Left colon (tissue), 2 donors: ENCODE data around the gene RPL31. TPM values are rescaled to one million over a fixed set of nuclear protein-coding genes. Genes with fewer than 3 reads are reported as not detected.

Source experiments
- ATAC-seq: fragments of 200-7000 bp; cut with Tn5 transposase; one replicate; pipeline ENCODE4 v1.9.1; 2020; ENCODE audit warnings: mild to moderate bottlenecking, moderate library complexity
- DNase-seq, 2 donors: peaks; one replicate each; pipeline ENCODE4 v3.0.0-alpha.2; 2020
- intact Hi-C, 2 donors: fragments of 100-400 bp; cut with DNase I in 1 of 2; cut with micrococcal nuclease in 1 of 2; formaldehyde crosslinking; loops; one replicate each; pipeline versions ENCODE4 v1.11.2 to v1.14.0; 2022; cut with DNase I, micrococcal nuclease
- total RNA-seq, 2 donors: library from RNA; stranded (reverse); fragmentation: NEBNext Ultra II Directional; extraction: Animal tissue kit (Norgen Biotek cat#: 25700); gene quantifications; one replicate each; pipeline ENCODE4 v1.2.1, GENCODE V29; 2021
- donor health status: DM: no; HTN: no; CAD: no.
- donor health status: DM: yes; HTN: yes; CAD: no.

Gene RPL31
- total RNA-seq, 2 donors from 2014 or later = 1,084 to 1,104 TPM

DNA sequence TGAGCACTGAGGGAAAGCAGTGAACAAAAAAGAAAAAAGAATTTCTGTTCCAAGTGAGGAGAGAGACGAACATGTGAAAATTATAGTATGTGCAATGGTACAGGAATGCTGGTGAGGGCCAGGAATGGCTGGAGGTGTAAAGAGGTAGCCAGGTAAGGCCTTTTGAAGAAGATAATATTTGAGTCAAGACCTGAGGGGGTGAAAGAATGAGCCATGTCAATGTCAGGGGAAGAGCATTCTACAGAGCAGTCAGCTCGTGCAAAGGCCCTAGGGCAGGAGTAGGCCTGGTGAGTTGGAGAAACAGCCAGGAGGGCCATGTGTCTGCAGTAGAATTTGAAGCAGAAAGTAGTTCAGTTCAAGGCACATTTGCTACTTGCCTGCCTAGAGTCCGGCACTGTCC, 12.4 kb upstream of the RPL31 start:
- ATAC-seq = no peak
- intact Hi-C loops = loop anchor here (5.0 to 10.0 kb wide), 2 partner anchors 375 to 382 kb away; no protein-coding TSS in a partner anchor
- no peak for DNase-seq

DNA sequence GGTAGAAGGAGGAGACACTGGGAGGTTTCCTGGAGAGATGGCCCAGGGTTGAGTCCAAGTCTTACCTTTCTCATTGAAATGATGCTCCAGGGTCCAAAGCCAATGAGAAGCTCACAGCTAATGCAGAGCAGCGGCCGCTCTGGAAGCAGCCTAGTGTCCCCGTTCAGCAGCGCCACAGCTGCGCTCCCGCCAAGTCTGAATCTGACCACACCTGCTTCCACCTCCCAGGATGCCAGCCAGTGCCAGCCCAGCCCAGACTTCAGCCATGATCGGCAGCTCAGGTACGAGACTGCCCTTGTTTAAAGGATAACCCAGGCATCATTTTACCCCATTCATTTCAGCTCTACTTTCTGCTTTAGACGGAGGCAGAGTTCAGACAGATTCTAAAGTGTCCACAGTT, 11.9 kb upstream of the RPL31 start:
- no peak for DNase-seq
- intact Hi-C loops = no loop called here
- no peak for ATAC-seq

DNA sequence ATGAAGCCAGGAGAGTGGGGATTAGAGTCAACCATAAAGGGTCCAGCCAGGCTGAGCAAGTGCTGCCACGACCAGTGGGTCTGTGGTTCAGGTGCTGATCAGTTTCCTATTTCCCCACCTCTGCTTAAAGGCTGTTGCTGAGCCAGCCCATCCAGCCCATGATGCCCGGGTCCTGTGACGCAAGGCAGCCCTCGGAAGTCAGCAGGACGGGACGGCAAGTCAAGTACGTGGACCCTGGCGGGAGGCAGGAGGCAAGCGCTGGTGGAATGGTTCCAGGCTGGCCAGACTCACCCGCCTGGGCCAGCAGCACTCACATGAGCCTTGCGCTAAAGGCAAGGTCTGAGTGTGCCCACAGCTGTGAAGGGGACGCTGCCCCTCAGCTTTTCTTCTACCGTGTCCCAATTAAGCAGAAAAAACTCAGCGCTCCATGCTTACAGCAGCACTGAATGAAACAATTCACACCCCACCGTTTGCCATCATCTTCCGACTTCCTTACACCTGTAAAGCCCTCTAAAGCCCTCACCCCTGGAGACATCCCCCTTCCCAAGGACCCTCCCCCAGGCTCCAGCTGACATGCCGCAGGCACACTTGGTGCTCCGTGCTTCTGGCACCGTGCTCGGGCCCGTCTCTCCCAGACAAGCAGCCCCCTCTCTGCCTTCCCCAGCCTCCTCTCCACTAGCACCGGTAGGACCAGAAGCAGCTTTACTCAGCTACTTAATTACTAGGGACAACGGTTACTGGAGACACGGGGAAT, 11.3 kb upstream of the RPL31 start:
- no peak for ATAC-seq
- DNase-seq = no peak
- intact Hi-C loops = no loop called here

DNA sequence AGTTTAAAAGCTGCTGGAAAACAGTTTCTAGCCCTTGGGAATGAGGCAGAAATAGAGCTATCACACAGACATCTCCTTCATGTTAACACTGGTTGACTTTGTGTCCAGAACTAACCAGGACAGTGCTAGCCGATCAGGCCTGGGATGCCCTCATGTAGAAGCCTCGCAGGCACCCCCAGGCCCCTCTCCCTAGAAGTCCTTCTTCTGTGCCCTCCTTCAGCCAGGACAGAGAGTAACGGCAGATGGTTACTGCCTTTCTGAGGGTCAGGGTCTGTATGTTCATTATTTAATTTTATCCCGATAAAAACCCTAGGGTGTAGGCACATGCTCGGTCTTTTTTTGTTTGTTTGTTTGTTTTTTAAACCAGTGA, 10.7 kb upstream of the RPL31 start:
- intact Hi-C loops = no loop called here
- ATAC-seq (no peak), DNase-seq (no peak)

DNA sequence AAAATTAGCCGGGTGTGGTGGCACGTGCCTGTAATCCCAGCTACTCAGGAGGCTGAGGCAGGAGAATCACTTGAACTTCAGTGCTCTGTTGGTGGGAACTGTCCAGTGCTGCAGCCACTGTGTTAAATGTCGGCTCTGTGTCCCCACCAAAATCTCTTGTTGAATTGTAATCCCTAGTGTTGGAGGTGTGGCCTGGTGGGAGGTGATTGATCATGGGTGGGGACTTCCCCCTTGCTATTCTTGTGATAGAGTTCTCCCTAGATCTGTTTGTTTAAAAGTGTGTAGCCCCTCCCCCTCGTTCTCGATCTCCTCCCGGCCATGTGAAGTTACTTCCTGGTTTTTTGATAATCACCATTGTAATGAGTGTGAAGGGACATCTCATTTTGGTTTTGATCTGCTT, 9.8 kb upstream of the RPL31 start:
- DNase-seq (no peak), ATAC-seq (peak; percentile 17)
- intact Hi-C loops = no loop called here

DNA sequence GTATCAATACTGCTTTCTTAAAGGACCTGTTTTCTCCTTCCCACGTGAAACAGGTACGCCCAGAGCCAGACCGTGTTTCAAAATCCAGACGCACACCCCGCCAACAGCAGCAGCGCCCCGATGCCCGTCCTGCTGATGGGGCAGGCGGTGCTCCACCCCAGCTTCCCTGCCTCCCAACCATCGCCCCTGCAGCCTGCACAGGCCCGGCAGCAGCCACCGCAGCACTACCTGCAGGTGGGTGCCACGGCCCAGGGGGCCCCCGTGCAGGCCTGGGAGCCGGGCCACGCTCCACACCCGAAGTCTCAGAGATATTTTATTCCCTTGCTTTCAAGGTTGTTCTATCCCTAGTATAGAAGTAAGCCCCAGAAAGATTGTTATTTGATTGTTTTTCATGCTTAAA, 8.8 kb upstream of the RPL31 start:
- no peak for ATAC-seq
- intact Hi-C loops = no loop called here
- no peak for DNase-seq

DNA sequence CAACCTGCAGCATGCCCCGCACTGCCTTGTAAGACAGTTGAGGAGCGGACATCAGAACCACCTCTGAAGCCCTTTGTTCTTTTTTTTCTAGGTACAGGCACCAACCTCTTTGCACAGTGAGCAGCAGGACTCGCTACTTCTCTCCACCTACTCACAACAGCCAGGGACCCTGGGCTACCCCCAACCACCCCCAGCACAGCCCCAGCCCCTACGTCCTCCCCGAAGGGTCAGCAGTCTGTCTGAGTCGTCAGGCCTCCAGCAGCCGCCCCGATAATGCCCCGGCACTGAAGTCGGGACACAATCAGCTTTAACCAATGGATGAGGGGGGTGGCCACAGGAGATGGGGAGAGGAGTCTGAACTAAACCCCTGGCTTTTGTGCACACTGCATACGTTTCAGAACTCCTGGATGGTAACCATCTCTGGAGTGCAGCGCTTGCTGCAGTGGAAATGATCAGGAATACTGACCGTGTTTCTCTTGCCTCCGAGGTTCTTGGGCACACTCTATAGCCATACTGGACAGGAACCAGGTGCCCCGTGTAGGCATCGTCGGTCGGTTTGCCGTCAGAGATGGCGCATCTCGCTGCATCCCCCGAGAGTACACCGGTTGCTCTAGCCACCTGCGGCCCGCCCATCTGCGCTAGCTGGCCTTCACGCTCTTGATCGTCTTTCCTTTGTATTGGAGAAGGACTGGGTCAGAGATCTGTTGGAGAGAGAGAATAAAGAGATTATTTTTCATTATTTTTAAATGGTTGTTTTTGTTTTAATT, 6.6 kb upstream of the RPL31 start:
- intact Hi-C loops = no loop called here
- no peak for DNase-seq
- no peak for ATAC-seq

DNA sequence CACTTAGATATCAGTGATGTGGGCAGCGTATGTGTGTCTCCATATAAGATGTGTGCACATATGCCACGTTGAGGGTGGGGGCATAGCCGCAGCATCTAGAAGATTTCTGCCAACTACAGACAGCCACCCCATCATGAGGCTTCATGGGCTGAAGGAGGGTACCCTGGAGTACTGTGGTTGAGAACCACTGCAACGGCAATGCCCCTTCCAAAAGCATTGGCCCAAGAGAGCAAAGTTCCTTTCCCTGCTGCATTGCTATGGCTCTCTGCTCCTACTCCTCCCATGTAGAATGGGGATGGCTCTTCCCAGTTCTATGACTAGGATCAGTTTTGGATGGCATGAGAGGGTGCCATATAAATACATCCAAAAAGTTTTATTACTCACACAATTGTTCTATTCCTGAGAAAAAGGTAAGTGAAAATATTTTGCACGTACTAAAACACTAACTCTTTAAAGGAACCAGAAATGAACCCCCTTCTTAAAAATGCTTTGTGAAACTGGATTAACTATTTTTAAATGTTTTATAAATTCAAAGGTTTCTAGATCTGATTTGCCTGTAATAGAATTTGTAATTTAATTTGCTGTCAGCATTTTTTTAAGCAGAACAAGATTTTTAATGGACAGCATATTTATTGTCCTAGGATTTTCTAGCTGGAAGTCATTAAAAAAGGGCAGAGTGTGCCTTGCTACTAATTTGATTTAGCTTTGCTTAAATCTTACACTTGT, 4.4 kb upstream of the RPL31 start:
- DNase-seq (no peak), ATAC-seq (no peak)
- intact Hi-C loops = no loop called here

DNA sequence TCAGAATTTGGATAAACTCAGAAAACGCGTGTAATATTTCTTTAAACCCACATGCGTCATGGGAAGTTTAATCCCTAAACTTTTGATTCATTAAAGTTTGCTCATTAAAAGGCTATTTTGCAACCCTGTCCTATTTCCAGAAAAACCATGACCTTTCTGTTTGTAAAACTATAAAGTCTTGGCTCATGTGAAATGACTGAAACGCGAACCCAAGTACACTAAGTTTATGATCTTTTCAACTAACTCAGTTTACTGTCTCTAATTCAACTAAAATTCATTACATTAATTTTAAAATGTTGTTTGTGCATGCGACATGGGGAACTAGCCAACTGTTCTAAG, 3.9 kb upstream of the RPL31 start:
- DNase-seq = no peak
- intact Hi-C loops = no loop called here
- no peak for ATAC-seq

DNA sequence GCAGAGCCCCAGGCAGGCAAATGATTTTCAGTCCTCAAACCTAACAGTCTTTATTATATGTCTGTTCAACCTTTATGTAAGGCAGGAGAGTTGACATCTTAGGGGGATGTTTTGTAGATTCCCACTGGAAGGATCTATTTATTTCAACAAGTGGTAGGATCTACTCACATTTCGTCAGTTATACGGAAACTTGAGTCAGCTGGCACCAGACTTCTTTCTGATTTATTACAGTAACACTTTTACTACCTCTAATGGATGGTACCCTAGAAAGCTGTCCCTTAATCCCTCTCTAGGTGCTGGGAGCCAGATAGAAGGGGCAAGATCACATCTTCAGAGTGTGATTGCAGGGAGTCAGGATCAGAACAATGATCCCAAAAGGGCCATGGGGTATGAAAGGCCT, 2.1 kb upstream of the RPL31 start:
- intact Hi-C loops = no loop called here
- no peak for DNase-seq
- ATAC-seq = no peak

DNA sequence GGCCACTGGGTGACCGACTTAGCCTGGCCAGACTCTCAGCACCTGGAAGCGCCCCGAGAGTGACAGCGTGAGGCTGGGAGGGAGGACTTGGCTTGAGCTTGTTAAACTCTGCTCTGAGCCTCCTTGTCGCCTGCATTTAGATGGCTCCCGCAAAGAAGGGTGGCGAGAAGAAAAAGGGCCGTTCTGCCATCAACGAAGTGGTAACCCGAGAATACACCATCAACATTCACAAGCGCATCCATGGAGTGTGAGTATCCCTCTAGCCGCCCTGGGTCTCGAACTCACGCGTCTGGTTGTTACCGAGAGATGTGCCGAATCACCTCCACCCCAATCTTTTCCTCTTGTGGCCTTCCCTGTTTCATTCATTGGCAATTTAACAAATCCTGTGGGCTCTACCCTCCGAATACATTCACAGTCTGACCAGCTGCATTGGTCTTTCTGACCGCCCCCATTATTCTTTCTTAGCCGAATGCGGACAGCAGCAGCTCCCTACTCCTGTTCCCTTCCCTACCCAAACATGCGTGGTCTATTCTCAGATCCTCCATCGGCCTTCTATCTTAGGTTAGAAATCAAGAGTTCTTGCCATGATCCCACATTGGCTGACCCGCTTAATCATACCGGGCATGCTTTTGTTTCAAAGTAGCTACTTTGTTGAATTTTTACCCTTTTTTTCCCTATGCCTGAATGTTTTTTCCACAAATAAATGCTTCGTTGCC, 631 bp downstream of the RPL31 start:
- intact Hi-C loops = no loop called here
- DNase-seq = peak in 1 of 2 donors; percentile 36
- peak; percentile 20 for ATAC-seq

DNA sequence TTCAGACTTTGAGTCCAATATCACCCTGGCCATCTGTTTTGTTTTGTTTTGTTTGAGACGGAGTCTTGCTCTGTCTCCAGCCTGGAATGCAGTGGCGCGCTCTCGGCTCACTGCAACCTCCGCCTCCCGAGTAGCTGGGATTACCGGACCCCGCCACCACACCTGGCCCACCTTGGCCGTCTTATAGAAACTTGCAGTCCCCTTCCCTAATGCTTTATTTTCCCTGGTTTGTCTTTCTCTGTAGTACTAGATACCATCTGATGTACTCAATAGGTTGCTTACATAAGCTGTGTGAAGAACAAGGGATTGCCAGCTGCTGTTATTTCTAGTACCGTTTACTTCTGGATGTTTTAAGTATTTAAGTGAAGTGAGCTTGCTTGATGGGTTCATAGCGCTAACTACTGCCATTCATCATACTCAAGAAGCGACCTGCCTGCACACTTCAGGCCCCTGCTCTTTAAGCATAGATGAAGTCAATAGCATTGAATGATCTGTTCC, 1.2 kb downstream of the RPL31 start:
- no peak for ATAC-seq
- intact Hi-C loops = no loop called here
- DNase-seq = peak in 1 of 2 donors; percentile 27

DNA sequence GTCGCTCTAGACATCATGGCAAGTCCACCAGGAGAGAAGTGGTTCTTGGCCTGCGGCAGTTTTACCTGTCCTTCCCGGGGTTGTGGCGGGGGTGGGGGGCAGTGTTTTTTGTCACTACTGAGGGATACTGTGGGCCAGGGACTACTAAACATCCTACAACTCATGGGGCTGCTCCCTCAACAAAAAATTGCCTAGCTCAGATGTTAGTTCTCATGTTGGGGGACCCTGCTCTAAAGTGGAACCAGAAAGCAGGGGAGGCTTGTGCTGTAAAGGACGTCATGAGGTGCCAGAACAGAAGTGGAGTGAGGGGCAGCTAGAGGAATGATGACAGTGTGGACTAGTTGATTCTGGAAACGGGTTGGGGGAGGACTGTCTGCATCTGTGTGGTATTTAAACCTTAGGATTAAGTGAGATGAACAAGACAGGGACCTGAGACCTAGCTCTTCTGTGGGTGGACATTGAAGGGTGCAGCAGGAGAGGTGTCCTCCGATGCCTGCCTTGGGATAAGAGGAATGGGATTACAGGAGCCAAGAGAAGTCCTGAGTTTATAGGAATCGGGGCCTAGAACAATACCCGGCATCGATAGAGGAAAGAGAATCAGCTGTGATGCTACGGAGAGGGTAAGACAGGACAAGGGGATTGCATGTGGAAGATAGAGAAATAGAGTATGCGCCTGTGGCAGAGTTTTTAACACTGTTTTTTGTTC, 2.7 kb downstream of the RPL31 start:
- no peak for ATAC-seq
- no peak for DNase-seq
- intact Hi-C loops = no loop called here

DNA sequence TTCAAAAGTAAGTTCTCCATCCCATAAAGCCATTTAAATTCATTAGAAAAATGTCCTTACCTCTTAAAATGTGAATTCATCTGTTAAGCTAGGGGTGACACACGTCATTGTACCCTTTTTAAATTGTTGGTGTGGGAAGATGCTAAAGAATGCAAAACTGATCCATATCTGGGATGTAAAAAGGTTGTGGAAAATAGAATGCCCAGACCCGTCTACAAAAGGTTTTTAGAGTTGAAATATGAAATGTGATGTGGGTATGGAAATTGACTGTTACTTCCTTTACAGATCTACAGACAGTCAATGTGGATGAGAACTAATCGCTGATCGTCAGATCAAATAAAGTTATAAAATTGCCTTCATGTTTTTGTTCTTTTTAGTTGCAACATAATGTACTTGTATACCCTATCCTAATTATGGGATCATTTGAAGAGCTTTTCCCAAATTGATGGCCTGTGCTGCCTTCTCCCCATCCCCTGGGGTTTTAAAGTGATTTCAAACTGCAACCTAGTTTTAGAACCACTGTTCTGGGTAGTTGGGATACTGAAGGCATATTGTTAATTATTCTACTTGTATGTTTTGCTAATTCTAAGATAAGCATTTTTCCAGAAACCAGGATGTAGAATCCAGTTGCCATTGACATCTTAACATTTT, 4.1 kb downstream of the RPL31 start:
- ATAC-seq (no peak), DNase-seq (no peak)
- intact Hi-C loops = no loop called here

DNA sequence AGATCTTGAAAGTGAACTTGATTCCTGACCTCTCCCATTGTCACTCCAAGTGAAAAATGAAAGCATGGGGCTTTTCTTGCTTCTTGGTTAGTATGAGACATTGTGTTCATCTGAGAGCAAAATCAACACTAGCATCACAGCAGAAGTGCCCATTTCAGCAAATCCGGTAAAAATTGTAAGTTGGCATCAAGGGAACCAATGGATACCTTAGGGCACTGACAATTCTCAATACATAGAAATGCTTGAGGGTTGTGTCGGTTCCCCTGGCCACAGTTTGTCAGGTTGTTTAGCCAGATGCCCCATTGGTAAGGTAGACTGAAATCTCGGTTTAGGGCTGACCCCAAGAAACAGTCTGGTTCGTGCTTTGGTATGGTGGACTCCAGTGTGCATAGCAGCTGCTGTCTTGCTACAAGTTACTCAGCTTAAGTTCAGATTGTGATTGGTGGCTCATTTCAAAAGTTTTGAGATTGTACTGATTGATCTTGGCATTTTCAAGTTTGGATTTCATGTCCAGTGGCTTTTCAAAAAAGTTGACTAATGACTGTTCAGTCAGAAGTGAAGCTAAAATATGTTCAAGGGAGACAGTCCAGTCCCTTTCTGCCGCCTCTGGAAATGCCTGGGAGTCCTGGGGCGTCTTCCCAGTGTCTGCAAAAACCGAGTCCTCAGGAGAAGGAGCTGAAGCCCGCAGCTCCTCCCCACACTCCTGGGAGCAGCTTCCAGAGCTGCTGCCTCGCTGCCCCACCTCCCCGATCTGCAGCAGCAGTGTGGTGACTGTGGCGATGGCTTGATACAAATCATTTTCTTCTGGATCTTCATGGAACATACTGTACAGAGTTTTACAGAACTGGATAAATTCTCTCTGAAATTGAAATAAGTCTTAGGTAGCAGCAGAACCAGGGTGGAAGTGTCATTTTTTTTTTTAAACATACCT, 5.6 kb downstream of the RPL31 start:
- ATAC-seq = no peak
- intact Hi-C loops = no loop called here

DNA sequence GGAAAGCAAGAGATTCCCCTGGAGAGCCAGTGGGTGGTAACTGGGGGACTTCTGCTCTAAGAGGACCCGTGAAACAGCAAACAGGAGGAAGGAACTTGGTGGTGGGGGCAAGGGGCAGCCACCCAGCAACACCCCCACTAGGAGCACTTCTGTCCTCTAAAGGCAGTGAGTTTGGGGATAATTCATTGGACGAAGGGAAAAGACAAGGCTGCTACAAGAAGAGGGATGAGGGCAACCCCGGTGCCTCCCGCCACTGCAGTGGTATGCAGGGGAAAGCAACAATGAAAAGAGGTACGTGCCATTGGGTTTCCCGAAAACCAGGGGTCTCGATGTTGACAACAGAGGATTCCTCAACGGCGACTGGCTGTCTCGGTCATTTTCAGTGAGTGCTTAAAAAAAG, 9.1 kb downstream of the RPL31 start:
- no peak for ATAC-seq
- intact Hi-C loops = loop anchor here in 1 of 2 donors (5.0 kb wide), 2 partner anchors 141 to 196 kb away; partner anchors contain the start of gene TBC1D8
- DNase-seq = no peak

More for the DNA sequence above, 5.6 kb downstream of the RPL31 start:
- DNase-seq = no peak
